ENCODE measurements around the gene TUBB6.

The TUBB6 gene

DNA sequence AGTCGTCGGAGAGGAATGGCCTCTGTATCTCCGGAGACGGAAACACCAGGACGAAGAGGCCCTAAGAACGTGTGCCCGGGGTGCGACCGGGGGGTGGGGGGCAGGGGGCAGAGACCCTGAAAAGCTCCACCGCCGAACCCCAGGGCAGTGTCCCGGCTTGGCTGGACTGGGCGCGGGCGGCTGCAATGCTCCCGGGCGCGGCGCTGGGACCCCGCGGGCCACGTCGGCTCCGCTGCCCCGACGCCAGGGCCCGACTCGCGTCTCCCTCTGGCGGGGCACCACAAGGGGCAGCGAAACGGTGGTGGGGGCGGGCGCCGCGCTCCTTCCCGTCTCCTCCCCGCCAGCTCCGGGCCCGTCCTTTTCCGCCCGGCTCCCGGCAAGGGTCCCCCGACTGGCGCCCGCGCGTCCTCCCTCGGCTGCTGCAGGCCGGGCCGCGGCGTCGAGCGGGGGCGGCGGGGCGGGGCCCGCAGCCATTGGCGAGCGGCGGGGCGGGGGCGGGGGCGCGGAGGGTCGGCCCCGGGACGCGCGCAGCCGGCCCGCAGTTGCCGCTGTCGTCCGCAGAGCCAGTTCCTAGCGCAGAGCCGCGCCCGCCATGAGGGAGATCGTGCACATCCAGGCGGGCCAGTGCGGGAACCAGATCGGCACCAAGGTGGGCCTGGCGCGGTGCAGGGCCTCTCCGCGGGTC lies at the start of gene TUBB6:
TSS of gene TUBB6 (plus strand) at position 541 of the 685 bp plus-strand sequence. CDS start at position 593, 52 bp downstream.
- peak; percentile 29 for DNase-seq

DNA sequence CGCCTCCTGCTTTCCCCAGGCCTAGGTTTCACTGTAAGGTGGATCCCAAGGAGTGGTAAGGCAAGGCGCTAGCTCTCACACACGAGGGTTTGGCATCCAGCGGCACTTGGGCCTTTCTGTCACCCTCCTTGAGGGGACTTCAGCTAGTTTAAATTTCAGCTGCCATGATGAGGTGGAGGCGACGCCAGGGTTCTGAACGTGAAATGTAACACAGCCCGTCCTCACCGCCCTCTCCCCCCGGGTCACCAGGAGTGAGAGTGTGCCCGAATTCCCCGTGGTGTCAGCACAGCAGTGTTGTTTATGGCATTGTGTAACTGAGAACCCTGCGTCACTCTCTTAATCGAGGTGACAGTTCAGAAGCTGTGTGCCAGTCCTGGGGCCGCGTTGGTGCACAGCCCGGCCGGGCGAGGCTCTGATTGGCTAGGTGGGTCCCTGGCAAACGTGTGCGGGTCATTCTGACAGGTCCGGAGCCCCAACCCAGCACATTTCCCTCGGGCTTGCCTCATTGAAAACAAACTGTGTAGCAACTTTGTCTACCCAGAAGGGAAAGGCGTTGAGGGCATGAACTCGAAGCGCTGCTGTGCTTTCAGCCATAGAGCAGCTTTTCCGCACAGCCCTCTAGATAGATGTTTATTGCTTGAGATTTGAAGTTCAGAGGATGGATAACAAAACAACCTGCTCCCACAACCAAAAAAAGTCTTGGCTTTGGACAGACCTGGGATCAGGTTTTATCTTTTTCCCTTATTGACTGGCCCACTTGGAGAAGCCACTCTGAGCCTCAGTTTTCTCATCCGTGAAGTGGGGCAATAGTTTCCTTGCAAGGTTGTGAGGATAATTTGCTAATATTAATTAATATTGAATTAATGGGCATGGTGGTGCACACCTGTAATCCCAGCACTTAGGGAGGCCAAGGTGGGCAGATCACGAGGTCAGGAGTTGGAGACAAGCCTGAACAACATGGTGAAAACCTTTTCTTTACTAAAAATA lies 49.0 kb upstream of the TUBB6 start:
- no peak for DNase-seq

GRCh38 chr18:12262748-12263147 lies 45.3 kb upstream of the TUBB6 start:
- DNase-seq: no peak

- DNase-seq: no peak
Observed at GRCh38 chr18:12264864-12265263, 43.2 kb upstream of the TUBB6 start.

DNA sequence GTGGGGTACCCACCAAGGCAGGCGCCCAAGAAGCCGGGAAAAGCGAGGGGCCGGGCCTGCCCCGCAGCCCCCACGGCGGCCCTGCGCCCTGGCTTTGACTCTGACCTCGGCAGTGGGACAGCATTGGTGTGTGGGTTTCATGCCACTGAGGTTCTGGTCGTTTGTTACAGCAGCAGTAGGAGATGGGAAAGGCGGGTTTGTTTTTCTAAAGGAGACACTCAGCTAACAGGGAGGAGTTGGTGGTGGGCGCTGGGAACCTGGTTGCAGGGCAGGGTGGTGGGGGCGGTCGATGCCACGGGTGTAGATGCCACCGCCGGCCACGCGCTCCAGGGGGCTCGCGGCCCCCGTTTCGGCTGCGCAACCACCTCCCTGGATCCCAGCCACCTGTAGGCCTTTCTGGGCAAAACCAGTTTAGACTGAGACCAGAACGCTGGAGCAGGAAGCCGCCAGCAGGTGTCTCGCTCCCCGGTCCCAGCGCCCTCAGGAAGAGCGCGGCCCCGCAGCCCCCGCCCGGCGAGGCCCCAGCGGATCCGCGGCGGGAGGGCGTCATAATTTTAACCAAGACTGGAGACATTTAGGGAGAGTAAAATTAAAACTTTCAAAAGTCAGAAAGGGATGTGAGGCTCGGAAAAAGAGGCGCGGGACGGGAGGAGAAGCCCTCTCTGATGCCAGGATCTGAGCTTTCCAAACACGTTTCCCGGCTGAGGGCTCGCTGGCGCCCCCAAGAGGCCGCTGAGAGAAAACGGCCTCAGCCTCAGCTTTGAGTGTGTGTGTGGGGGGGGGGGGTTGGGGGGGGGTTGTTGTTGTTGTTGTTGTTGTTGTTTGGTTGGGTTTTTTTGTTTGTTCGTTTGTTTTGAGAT lies 36.4 kb upstream of the TUBB6 start:
- peak; percentile 62 for DNase-seq

- DNase-seq: no peak
Observed at GRCh38 chr18:12274793-12275192, 33.2 kb upstream of the TUBB6 start.

DNA sequence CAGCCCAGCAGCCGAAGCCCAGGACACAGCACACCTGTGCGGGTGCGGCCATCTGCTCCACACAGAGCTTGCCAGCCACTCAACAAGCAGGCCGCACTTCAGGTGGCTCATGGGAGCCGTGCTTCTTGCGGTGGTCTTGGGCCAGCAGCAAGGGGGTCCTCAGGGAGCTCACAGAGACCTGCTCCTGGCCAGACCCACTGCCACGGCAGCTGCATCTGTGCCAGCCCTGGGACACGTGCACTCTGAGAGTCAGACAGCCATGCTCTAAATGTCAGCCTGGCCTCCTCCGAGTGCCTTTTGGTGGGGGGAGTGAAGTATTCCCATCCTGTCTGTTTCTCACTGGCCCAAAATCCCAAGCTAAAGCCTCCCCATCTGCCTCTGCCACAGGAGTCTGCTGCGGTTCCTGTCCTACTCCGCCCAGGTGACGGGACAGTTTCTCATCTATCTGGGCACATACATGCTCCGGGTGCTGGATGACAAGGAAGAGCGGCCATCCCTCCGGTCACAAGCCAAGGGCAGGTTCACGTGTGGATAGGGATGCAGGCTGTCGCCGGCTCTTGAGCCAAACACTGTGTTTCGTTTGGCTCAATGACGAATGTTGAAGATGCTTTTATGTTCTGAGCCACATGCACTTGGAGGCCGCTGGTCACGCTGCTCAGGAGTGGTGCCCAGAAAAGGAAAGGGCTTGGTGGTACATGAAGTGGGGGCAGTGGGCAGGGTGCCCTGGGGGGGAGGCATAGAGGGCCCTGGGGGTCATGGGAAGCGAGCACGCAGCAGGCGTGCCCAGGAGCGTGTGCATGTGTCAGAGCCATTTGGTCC lies 31.1 kb upstream of the TUBB6 start:
- DNase-seq: no peak

GRCh38 chr18:12278215-12278671 lies 29.8 kb upstream of the TUBB6 start:
- DNase-seq: peak; percentile 14

DNA sequence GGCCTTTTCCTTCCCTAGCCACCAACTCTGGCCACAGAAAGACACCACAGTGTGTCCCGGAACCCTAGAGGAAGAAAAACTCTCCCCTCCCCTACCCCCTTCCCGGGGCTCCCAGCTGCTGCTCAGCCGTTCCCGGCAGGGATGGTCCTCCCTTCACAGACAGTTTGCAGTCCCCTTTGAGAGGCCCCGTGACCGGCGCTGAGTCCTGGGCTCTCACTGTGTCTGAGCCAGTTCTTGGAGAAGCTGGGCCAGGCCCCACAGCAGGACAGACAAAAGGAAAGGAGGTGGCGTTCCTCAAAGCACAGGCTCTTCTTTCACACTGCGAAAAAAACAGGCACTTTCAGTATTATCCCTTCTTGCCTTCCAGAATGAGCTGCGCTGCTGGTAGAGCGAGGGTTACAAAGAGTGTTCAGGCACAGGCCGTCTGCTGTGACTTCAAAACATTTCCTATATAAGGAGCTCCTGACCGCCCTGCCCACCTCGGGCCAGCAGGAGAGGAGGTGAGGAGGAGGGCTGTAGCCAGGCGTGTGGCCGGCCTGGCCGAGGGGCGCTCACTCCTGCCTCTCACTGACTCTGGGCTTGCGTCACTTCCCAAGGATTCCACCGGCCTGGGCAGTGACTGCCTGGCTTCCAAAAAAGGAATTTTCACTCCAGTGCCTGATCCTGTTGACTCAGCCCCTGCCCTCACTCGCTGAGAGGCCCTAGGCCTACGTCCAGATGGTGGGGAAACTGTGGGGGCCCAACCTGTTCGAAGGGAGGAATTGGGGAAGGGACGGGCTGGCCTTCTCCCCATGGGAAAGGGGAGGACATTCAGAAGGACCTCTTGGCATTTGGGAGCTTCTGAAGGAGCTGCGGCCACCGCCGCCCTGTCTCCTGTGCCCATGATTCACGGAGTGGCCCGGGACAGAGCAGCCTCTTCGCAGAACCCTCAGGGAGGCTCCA lies 29.0 kb upstream of the TUBB6 start:
- DNase-seq: no peak

DNA sequence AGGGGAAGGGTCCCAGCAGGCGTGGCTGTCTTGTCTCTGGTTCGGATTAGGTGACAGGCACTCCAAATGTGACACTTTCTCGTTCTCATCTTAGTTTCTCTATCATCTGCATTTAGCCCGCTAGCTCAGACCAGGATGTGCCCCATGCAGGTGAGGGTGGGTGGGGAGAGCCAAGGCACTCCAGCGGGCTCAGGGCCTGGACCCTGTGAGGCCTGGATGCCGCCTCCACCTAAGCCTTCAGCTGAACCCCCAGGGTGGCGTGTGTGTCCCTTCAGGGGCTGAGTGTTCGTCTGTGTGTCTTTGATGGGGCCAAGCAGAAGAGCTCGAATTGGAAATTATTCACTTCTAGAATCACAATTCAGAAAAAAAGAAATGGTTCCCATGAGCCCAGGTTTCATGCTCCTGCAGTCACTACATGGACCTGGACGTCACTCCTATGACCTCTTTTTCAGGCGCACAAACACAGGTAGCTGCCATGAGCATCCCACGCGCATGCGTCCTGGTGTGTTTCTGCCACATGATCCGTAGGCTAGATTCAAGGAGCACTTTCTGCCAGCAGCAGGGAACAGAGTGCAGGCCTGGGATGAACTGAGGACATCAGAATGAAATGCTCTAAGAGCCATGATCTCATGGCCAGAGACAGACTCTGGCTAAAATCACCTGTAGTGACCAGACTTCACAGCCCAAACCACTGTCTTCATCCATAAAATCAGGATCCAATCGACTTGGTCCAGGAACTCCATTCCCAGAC lies 28.1 kb upstream of the TUBB6 start:
- DNase-seq: no peak

GRCh38 chr18:12281861-12282260 lies 26.2 kb upstream of the TUBB6 start:
- no peak for DNase-seq

DNA sequence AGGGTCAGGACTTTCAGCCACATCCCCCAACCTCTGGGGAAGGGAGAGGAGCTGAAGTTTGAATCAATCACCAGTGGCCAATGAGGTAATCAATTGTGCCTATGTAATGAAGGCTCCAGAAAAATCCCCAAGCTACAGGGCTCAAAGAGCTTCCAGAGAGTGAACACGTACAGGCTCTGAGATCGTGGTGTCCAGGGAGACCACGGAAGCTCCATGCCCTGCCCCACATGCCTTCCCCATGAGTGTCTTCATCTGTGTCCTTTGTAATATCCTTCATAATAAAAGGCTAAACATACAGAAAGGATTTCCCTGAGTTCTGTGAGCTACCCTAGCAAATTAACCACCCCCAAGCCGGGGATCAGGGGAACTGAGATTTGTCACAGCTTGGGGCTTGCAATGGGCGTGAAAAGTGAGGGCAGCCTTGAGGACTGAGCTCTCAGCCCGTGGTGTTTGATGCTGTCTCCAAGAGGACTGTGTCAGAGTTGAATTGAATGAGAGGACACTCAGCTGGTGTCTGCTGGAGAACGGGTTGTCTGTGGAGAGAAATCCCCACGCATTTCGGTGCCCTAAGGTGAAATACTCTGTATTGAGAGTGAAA lies 25.5 kb upstream of the TUBB6 start:
- DNase-seq: no peak

DNA sequence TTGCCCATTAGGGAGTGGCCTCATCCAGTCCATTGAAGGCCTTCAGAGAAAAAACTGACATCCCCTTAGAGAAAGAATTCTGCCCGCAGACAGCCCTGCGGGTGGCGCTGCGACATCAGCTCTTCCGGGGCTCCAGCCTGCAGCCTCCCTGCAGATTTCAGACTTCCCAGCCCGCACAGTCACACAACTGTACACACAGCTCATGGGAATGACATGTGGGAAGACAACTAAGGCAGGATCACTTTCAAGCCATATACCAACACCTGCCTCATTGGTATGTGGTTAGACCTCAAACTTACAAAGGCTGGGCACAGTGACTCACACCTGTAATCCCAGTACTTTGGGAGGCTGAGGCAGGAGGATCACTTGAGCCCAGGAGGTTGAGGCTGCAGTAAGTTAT lies 24.8 kb upstream of the TUBB6 start:
- no peak for DNase-seq

DNA sequence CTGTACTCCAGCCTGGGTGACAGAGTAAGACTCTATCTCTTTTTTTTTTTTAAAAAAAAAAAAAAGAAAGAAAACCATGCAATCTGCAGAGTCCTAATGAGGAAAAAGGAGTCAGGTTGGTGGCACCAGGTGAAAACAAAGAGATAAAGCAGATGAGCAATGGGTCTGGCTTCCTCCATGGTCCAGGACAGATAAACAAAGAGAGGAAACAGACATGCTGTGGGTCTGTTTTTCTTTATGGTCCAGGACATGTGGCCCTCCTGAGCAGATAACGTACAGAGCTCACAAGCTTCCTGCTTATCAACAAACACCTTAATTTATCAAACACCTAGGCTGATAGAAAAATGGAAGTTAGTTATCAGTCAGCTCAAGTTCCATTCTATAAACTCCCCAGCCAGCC lies 24.4 kb upstream of the TUBB6 start:
- no peak for DNase-seq

DNA sequence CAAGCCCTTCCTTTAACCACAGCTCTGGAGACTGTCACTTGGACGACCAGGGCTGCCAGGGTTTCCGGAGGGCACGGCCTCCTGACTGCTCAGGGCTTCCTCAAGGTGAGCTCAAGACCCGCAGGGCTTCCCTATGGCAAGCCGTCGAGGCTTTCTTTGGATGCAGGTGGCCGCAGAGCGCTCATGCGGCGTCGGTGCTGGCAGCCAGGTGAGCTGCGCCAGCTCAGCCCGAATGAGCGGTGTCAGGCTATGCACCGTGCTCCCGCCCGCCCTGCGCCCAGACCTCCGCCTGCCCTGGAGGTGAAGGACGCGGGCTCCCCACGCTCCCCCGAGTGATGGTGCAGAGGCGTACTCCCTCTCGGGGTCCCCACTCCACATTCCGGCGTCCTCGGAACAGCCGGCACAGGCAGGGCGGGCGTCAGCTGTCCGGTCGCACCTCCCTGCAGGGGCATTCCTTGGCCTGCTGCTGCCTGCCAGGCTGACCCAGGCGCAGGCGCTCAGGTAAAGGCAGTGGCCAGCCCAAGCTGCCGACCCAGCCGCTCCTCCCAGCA lies 20.8 kb upstream of the TUBB6 start:
- DNase-seq: no peak

DNA sequence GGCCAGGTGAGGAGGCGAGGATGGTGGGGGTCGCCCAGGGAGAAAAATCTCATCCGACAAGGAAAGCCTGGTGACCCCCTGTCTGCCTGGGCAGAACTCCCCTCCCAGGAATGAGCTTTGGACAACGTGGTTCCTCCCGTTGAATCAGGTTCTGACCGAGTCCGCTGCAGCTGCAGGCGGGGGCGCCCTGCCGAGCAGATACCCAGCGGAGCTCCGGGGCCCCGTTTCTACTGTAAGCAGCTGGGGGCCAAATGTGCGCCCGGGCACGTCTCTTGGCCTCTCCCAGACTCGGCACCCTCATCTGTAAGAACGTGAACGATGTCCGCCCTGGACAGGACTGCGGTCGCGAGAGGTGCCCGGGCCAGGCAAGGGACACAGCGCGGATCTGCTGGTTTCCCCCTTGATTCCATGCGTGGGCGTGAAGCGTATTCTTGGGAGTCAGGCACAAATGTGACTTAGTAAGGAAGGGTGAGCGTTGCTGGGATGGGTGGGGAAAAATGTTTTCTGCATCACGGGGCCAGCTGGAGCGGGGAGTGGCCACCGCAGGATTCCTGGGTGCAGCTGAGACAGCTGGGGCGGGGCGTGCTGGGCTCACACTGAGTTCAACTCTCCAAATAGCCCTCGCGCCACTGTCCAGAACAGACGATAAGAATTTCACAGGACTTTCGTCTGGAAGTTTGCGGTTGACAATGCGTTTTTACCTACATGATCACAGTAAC lies 20.2 kb upstream of the TUBB6 start:
- no peak for DNase-seq

DNA sequence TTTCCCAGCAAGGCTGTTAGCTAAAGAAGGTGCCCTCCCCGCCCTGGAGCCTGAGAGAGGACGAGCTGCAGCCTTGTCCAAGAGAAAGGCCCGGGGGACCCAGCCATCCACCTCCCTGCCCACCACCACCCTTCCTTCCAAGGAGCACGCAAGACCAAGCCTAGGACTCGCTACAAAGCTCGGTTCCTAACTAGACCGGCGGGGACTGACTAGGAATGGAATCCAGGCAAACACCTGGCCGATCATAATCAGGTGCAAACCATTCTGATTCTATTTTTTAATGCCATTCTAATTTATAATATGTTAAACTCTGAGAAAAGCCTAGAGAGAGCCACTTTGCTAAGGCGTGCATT lies 19.7 kb upstream of the TUBB6 start:
- DNase-seq: no peak

DNA sequence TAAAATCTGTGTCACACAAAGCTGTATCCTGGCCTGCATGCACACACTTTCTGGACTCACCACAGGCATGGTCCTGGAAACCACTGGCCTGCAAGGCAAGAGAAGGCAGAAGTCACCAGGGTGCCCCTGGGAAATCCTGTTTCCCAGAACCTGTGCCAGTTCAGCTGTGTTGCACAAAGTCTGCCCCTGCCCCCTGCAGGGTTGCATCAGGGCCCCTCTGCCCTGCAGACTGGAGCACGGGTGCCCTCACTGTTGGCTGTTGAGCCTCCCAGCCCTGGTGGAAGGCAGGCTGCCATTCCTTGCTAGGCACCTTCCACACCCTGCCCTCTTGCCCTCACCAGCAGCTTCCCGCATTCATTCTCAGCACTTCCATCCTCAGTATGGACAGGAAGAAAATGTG lies 18.0 kb upstream of the TUBB6 start:
- DNase-seq: no peak

- no peak for DNase-seq
Observed at GRCh38 chr18:12291161-12291560, 16.9 kb upstream of the TUBB6 start.

Measured in activated CD4-positive, alpha-beta T cell treated with anti-CD3 and anti-CD28 coated beads, Interleukin-10, Interleukin-2, amounts not matched to agents 100 ng/mL and 50 ng/mL, durations not matched to agents 16 hours and 8 hours (primary cell).